Activated CD4-positive, alpha-beta memory T cell treated with anti-CD3 and anti-CD28 coated beads for 36 hours (primary cell): Measurements from ENCODE around the gene FTO. TPM values are rescaled to one million over a fixed set of nuclear protein-coding genes. Genes with fewer than 3 reads are reported as not detected.
"Not testable (repeated sequence)": the region's sequence is repeated elsewhere in the genome, so short reads cannot be mapped to it uniquely, and the experiment has no call there.

Experiments
- CTCF ChIA-PET: fragments of 350-600 bp; sonication (Branson Sonifier 250); formaldehyde crosslinking; loops from one replicate; lab custom pipeline; 2021; ENCODE audit warnings: antibody characterized with exemption, inconsistent platforms; lab: Charles Lee
- POLR2A ChIA-PET: fragments of 350-600 bp; sonication (Branson Sonifier 250); formaldehyde crosslinking; loops from one replicate; lab custom pipeline; 2021; ENCODE audit warnings: antibody characterized with exemption; lab: Charles Lee
- DNase-seq: peaks from one replicate; pipeline ENCODE4 v3.0.0-alpha.2; 2020
- H3K27ac Mint-ChIP-seq: one replicate; pipeline ENCODE4 v1.8.0; 2021; ENCODE audit warnings: mixed read lengths
- H3K27me3 Mint-ChIP-seq: one replicate; pipeline ENCODE4 v1.8.0; 2021; ENCODE audit warnings: mixed read lengths
- H3K36me3 Mint-ChIP-seq: one replicate; pipeline ENCODE4 v1.8.0; 2021; ENCODE audit warnings: mixed read lengths
- H3K4me1 Mint-ChIP-seq: one replicate; pipeline ENCODE4 v1.8.0; 2021; ENCODE audit warnings: low read depth, mixed read lengths
- H3K4me3 Mint-ChIP-seq: one replicate; pipeline ENCODE4 v1.8.0; 2021; ENCODE audit warnings: mild to moderate bottlenecking, mixed read lengths
- H3K9me3 Mint-ChIP-seq: one replicate; pipeline ENCODE4 v1.8.0; 2021; ENCODE audit warnings: mixed read lengths
- intact Hi-C: fragments of 100-400 bp; cut with micrococcal nuclease; formaldehyde crosslinking; loops from one replicate; pipeline ENCODE4 v1.15.1; 2023
- total RNA-seq, 2 experiments: library from RNA; stranded (reverse); gene quantifications; one replicate each; pipeline ENCODE4 v1.2.3, GENCODE V29; 2021

Gene FTO
- total RNA-seq, 2 experiments from 2014 or later = 50.7 to 53.1 TPM

- CTCF ChIA-PET = no interaction called here
- H3K27ac Mint-ChIP-seq = no peak overlapping the region
- DNase-seq = no peak
- no peak overlapping the region for H3K4me3 Mint-ChIP-seq
- POLR2A ChIA-PET = no interaction called here
- H3K9me3 Mint-ChIP-seq = peaks cover 8% of the 10 kb centered on the region
- H3K36me3 Mint-ChIP-seq = peaks cover 30% of the 10 kb centered on the region
- no peaks in the 10 kb centered on the region for H3K27me3 Mint-ChIP-seq
- H3K4me1 Mint-ChIP-seq = no peaks in the 10 kb centered on the region
- intact Hi-C loops = no loop called here
Observed at GRCh38 chr16:53681354-53681753, 22.6 kb upstream of the FTO start.

GRCh38 chr16:53685334-53685733, 18.6 kb upstream of the FTO start:
- peaks cover 31% of the 10 kb centered on the region for H3K36me3 Mint-ChIP-seq
- H3K4me1 Mint-ChIP-seq, H3K4me3 Mint-ChIP-seq, H3K27ac Mint-ChIP-seq, POLR2A ChIA-PET, CTCF ChIA-PET, intact Hi-C loops, H3K27me3 Mint-ChIP-seq, H3K9me3 Mint-ChIP-seq, DNase-seq: not testable (repeated sequence)

GRCh38 chr16:53686710-53687109, 17.2 kb upstream of the FTO start:
- peaks cover 8% of the 10 kb centered on the region for H3K9me3 Mint-ChIP-seq
- peaks cover 24% of the 10 kb centered on the region for H3K36me3 Mint-ChIP-seq
- no peaks in the 10 kb centered on the region for H3K4me1 Mint-ChIP-seq
- no peak overlapping the region for H3K4me3 Mint-ChIP-seq
- ChIA-PET POLR2A (no interaction called here), CTCF (interaction anchor here (0.7 kb wide), 1 partner anchor 327 kb away, joined by 3 read pairs; no protein-coding TSS in a partner anchor)
- intact Hi-C loops = no loop called here
- no peak overlapping the region for H3K27ac Mint-ChIP-seq
- no peak for DNase-seq
- H3K27me3 Mint-ChIP-seq = no peaks in the 10 kb centered on the region

- Mint-ChIP-seq H3K27ac (no peak overlapping the region), H3K4me1 (no peaks in the 10 kb centered on the region), H3K4me3 (no peak overlapping the region), H3K27me3 (no peaks in the 10 kb centered on the region), H3K9me3 (peaks cover 8% of the 10 kb centered on the region), H3K36me3 (peaks cover 19% of the 10 kb centered on the region)
- POLR2A ChIA-PET = no interaction called here
- intact Hi-C loops = no loop called here
- DNase-seq = no peak
- CTCF ChIA-PET = no interaction called here
Observed at GRCh38 chr16:53689636-53690035, 14.3 kb upstream of the FTO start.

GRCh38 chr16:53690771-53691170, 13.2 kb upstream of the FTO start:
- POLR2A ChIA-PET = no interaction called here
- Mint-ChIP-seq H3K4me1 (peaks cover 4% of the 10 kb centered on the region), H3K27me3 (no peaks in the 10 kb centered on the region), H3K27ac (no peak overlapping the region), H3K9me3 (no peaks in the 10 kb centered on the region), H3K4me3 (no peak overlapping the region), H3K36me3 (peaks cover 15% of the 10 kb centered on the region)
- CTCF ChIA-PET = no interaction called here
- intact Hi-C loops = no loop called here
- DNase-seq = no peak

GRCh38 chr16:53692146-53692545, 11.8 kb upstream of the FTO start:
- Mint-ChIP-seq H3K27me3 (no peaks in the 10 kb centered on the region), H3K27ac (no peak overlapping the region), H3K36me3 (peaks cover 15% of the 10 kb centered on the region), H3K4me1 (peaks cover 4% of the 10 kb centered on the region), H3K9me3 (no peaks in the 10 kb centered on the region), H3K4me3 (no peak overlapping the region)
- intact Hi-C loops = no loop called here
- POLR2A ChIA-PET = no interaction called here
- CTCF ChIA-PET = no interaction called here
- DNase-seq = no peak

- Mint-ChIP-seq H3K36me3 (peaks cover 15% of the 10 kb centered on the region), H3K27ac (no peak overlapping the region), H3K4me3 (no peak overlapping the region), H3K9me3 (no peaks in the 10 kb centered on the region), H3K27me3 (no peaks in the 10 kb centered on the region), H3K4me1 (peaks cover 4% of the 10 kb centered on the region)
- DNase-seq = no peak
- CTCF ChIA-PET = no interaction called here
- POLR2A ChIA-PET = no interaction called here
- intact Hi-C loops = no loop called here
Observed at GRCh38 chr16:53693320-53693719, 10.6 kb upstream of the FTO start.

- no peaks in the 10 kb centered on the region for H3K9me3 Mint-ChIP-seq
- peaks cover 4% of the 10 kb centered on the region for H3K4me1 Mint-ChIP-seq
- CTCF ChIA-PET = no interaction called here
- H3K27me3 Mint-ChIP-seq = no peaks in the 10 kb centered on the region
- peaks cover 16% of the 10 kb centered on the region for H3K36me3 Mint-ChIP-seq
- POLR2A ChIA-PET = no interaction called here
- H3K27ac Mint-ChIP-seq = no peak overlapping the region
- no peak overlapping the region for H3K4me3 Mint-ChIP-seq
- DNase-seq = no peak
- intact Hi-C loops = no loop called here
Observed at GRCh38 chr16:53695070-53695469, 8.9 kb upstream of the FTO start.

- POLR2A ChIA-PET, CTCF ChIA-PET, H3K4me3 Mint-ChIP-seq, H3K4me1 Mint-ChIP-seq, H3K9me3 Mint-ChIP-seq, intact Hi-C loops, H3K27ac Mint-ChIP-seq, DNase-seq, H3K27me3 Mint-ChIP-seq: not testable (repeated sequence)
- H3K36me3 Mint-ChIP-seq = peaks cover 11% of the 10 kb centered on the region
Observed at GRCh38 chr16:53698271-53698670, 5.7 kb upstream of the FTO start.

- Mint-ChIP-seq H3K27ac (peak overlapping the region; percentile 91), H3K9me3 (no peaks in the 10 kb centered on the region), H3K36me3 (peaks cover 11% of the 10 kb centered on the region), H3K4me1 (peaks cover 37% of the 10 kb centered on the region), H3K27me3 (no peaks in the 10 kb centered on the region), H3K4me3 (peak overlapping the region; percentile 99)
- DNase-seq = no peak
- ChIA-PET CTCF (interaction anchor here (0.9 to 1.6 kb wide), 4 partner anchors 39 to 200 kb away, joined by 3 to 7 read pairs (median 4); no protein-coding TSS in a partner anchor), POLR2A (interaction anchor here (1.0 to 1.3 kb wide), 3 partner anchors 40 to 321 kb away, joined by 3 to 4 read pairs (median 3); no protein-coding TSS in a partner anchor)
- intact Hi-C loops = loop anchor here (1.0 to 5.0 kb wide), 5 partner anchors 40 to 1223 kb away; partner anchors contain the start of gene AKTIP
Observed at GRCh38 chr16:53704445-53704813, 473 bp downstream of the FTO start.

- no peaks in the 10 kb centered on the region for H3K9me3 Mint-ChIP-seq
- intact Hi-C loops = no loop called here
- H3K4me1 Mint-ChIP-seq = peaks cover 43% of the 10 kb centered on the region
- no peak overlapping the region for H3K27ac Mint-ChIP-seq
- H3K27me3 Mint-ChIP-seq = no peaks in the 10 kb centered on the region
- peaks cover 15% of the 10 kb centered on the region for H3K36me3 Mint-ChIP-seq
- ChIA-PET CTCF (no interaction called here), POLR2A (no interaction called here)
- H3K4me3 Mint-ChIP-seq = no peak overlapping the region
- DNase-seq = no peak
Observed at GRCh38 chr16:53707671-53708070, 3.7 kb downstream of the FTO start.

GRCh38 chr16:53708490-53708889, 4.5 kb downstream of the FTO start:
- no peak for DNase-seq
- peaks cover 45% of the 10 kb centered on the region for H3K4me1 Mint-ChIP-seq
- intact Hi-C loops = no loop called here
- H3K27ac Mint-ChIP-seq = no peak overlapping the region
- no peaks in the 10 kb centered on the region for H3K9me3 Mint-ChIP-seq
- no peaks in the 10 kb centered on the region for H3K27me3 Mint-ChIP-seq
- ChIA-PET POLR2A (no interaction called here), CTCF (no interaction called here)
- peaks cover 16% of the 10 kb centered on the region for H3K36me3 Mint-ChIP-seq
- H3K4me3 Mint-ChIP-seq = no peak overlapping the region

GRCh38 chr16:53711390-53711789, 7.4 kb downstream of the FTO start:
- intact Hi-C loops = no loop called here
- H3K27ac Mint-ChIP-seq = no peak overlapping the region
- no peak overlapping the region for H3K4me3 Mint-ChIP-seq
- DNase-seq = no peak
- H3K9me3 Mint-ChIP-seq = no peaks in the 10 kb centered on the region
- peaks cover 48% of the 10 kb centered on the region for H3K4me1 Mint-ChIP-seq
- CTCF ChIA-PET = interaction anchor here (1.1 kb wide), 1 partner anchor 101 kb away, joined by 3 read pairs; no protein-coding TSS in a partner anchor
- POLR2A ChIA-PET = no interaction called here
- peaks cover 11% of the 10 kb centered on the region for H3K36me3 Mint-ChIP-seq
- no peaks in the 10 kb centered on the region for H3K27me3 Mint-ChIP-seq
